OCI-LY1 (cell line): ENCODE measurements around the gene MINDY4.

Experiments used
- H2AFZ ChIP-seq: fragments of 200-600 bp; sonication (generic), shearing (Covaris generic); 2 replicates; pipeline ENCODE4 v1.6.0; 2014; ENCODE audit warnings: antibody characterized with exemption, mild to moderate bottlenecking, low read length
- H3F3A ChIP-seq: fragments of 200-600 bp; sonication (generic), shearing (Covaris generic); 2 replicates; pipeline ENCODE4 v1.6.0; 2014; ENCODE audit warnings: mild to moderate bottlenecking, antibody characterized with exemption, low read length, moderate library complexity; ENCODE audit not compliant: insufficient read depth
- H3K27ac ChIP-seq: fragments of 200-600 bp; sonication (generic); 2 replicates; pipeline ENCODE4 v1.5.1; 2014; ENCODE audit warnings: low read length, mixed run types, mild to moderate bottlenecking, low read depth; ENCODE audit not compliant: poor library complexity, severe bottlenecking
- H3K27me3 ChIP-seq: fragments of 200-600 bp; sonication (generic); 2 replicates; pipeline ENCODE4 v1.6.0; 2014; ENCODE audit warnings: antibody characterized with exemption, mild to moderate bottlenecking, low read length, moderate library complexity; ENCODE audit not compliant: insufficient read depth
- H3K36me3 ChIP-seq: fragments of 200-600 bp; sonication (generic); 2 replicates; pipeline ENCODE4 v1.6.1; 2014; ENCODE audit warnings: mild to moderate bottlenecking, antibody characterized with exemption, low read length, moderate library complexity, mixed read lengths; ENCODE audit not compliant: insufficient read depth
- H3K4me1 ChIP-seq: fragments of 200-600 bp; sonication (generic); 2 replicates; pipeline ENCODE4 v1.5.1; 2014; ENCODE audit warnings: mild to moderate bottlenecking, low read length, moderate library complexity; ENCODE audit not compliant: insufficient read depth, severe bottlenecking
- H3K4me2 ChIP-seq: fragments of 200-600 bp; sonication (generic), shearing (Covaris generic); 2 replicates; pipeline ENCODE4 v1.6.1; 2014; ENCODE audit warnings: low read length
- H3K4me3 ChIP-seq: fragments of 200-600 bp; sonication (generic); 2 replicates; pipeline ENCODE4 v1.5.1; 2014; ENCODE audit warnings: low read length, low read depth, mild to moderate bottlenecking, mixed read lengths; ENCODE audit not compliant: poor library complexity, severe bottlenecking
- H3K79me2 ChIP-seq: fragments of 200-600 bp; shearing (Covaris generic); 2 replicates; pipeline ENCODE4 v1.6.1; 2016; ENCODE audit warnings: mixed run types, low read length, mixed read lengths; ENCODE audit not compliant: insufficient read depth
- H3K9ac ChIP-seq: fragments of 200-600 bp; sonication (generic), shearing (Covaris generic); 2 replicates; pipeline ENCODE4 v1.6.1; 2014; ENCODE audit warnings: mild to moderate bottlenecking, low read length, mixed read lengths
- H3K9me2 ChIP-seq: fragments of 200-600 bp; sonication (generic), shearing (Covaris generic); 2 replicates; pipeline ENCODE4 v1.6.1; 2014; ENCODE audit warnings: low read depth, mild to moderate bottlenecking, low read length, mixed read lengths
- H3K9me3 ChIP-seq: fragments of 200-600 bp; shearing (Covaris generic); 2 replicates; pipeline ENCODE4 v1.6.1; 2014; ENCODE audit warnings: low read length, mixed read lengths
- H4K20me1 ChIP-seq: fragments of 200-600 bp; sonication (generic), shearing (Covaris generic); 2 replicates; pipeline ENCODE4 v1.6.0; 2016; ENCODE audit warnings: mild to moderate bottlenecking, low read length; ENCODE audit not compliant: insufficient read depth
- EZH2 ChIP-seq: fragments of 200-600 bp; sonication (generic), shearing (Covaris generic); IDR thresholded peaks from 2 replicates; pipeline ENCODE4 v1.8.0; 2017; ENCODE audit warnings: borderline replicate concordance, mixed run types, mild to moderate bottlenecking, antibody characterized with exemption, low read length, moderate library complexity, mixed read lengths
- TF ChIP-seq, protein P1 (sequence below): fragments of 200-600 bp; sonication (generic), shearing (Covaris generic); IDR thresholded peaks from 2 replicates; pipeline ENCODE4 v1.5.1; 2017; ENCODE audit warnings: mild to moderate bottlenecking, antibody characterized with exemption, low read length, moderate library complexity, mixed read lengths

MINDY4 gene

DNA sequence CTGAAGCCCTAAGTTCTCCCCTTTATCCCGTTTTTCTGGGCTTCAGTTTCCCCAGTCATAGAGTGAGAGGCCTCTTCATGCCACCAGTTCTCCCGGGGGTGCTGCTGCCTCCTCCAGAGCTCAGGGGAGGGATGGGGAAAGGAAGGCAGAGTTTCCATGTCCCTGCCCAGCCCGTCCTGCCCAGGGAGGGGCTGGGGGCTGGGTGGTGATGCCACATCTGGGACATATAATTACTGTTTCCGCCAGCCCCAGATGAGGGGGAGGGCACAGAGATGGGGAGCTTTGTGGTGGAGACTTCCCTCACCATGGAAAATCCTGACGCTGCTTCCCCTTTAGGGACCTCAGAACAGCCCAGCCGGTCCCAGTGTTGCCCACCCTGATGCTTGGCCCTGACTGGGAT is 144.5 kb downstream of the MINDY4 start:
- H4K20me1 ChIP-seq: no peaks in the 10 kb centered on the region
- H3K4me2 ChIP-seq: no peak overlapping the region
- H3K9ac ChIP-seq: no peak overlapping the region
- H3K36me3 ChIP-seq: no peaks in the 10 kb centered on the region
- no peak overlapping the region for H3K4me3 ChIP-seq
- no peaks in the 10 kb centered on the region for H3K9me2 ChIP-seq
- no peak for TF ChIP-seq EZH2
- TF ChIP-seq, protein P1, sequence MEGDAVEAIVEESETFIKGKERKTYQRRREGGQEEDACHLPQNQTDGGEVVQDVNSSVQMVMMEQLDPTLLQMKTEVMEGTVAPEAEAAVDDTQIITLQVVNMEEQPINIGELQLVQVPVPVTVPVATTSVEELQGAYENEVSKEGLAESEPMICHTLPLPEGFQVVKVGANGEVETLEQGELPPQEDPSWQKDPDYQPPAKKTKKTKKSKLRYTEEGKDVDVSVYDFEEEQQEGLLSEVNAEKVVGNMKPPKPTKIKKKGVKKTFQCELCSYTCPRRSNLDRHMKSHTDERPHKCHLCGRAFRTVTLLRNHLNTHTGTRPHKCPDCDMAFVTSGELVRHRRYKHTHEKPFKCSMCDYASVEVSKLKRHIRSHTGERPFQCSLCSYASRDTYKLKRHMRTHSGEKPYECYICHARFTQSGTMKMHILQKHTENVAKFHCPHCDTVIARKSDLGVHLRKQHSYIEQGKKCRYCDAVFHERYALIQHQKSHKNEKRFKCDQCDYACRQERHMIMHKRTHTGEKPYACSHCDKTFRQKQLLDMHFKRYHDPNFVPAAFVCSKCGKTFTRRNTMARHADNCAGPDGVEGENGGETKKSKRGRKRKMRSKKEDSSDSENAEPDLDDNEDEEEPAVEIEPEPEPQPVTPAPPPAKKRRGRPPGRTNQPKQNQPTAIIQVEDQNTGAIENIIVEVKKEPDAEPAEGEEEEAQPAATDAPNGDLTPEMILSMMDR: no peak
- no peak overlapping the region for H2AFZ ChIP-seq
- peaks cover 4% of the 10 kb centered on the region; the same call in 1 of the 2 replicates for H3K27me3 ChIP-seq
- H3K27ac ChIP-seq: no peak overlapping the region
- H3F3A ChIP-seq: no peaks in the 10 kb centered on the region
- H3K79me2 ChIP-seq: no peaks in the 10 kb centered on the region
- no peaks in the 10 kb centered on the region for H3K4me1 ChIP-seq
- H3K9me3 ChIP-seq: no peaks in the 10 kb centered on the region

DNA sequence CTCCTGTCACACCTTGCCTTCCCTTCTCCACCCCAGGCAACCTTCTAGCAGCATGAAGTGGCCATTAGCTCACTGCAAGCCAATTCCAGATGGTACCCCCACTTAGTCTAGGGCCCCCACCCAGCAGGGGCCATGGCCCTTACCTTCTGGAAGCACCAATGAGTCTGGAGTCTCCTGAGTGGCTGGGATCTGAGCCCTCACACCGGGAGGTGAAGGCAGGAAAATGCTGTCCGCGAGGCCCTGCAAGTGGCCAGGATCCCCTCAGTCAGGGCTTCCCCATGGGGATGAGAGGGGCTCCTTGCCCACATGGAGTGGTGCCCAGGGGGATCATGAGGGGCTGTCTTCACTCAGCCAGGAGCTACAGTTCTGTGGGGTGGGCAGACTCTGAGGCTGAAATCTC is 145.0 kb downstream of the MINDY4 start:
- Histone ChIP-seq H3K9me3 (no peaks in the 10 kb centered on the region), H3K27me3 (peaks cover 4% of the 10 kb centered on the region; the same call in 1 of the 2 replicates), H3K4me2 (no peak overlapping the region), H3K9ac (no peak overlapping the region), H3F3A (no peaks in the 10 kb centered on the region), H2AFZ (no peak overlapping the region), H3K27ac (no peak overlapping the region), H3K4me1 (no peaks in the 10 kb centered on the region), H3K79me2 (no peaks in the 10 kb centered on the region), H3K4me3 (no peak overlapping the region), H4K20me1 (no peaks in the 10 kb centered on the region), H3K9me2 (no peaks in the 10 kb centered on the region), H3K36me3 (no peaks in the 10 kb centered on the region)
- no peak for TF ChIP-seq EZH2
- TF ChIP-seq, protein P1: no peak

DNA sequence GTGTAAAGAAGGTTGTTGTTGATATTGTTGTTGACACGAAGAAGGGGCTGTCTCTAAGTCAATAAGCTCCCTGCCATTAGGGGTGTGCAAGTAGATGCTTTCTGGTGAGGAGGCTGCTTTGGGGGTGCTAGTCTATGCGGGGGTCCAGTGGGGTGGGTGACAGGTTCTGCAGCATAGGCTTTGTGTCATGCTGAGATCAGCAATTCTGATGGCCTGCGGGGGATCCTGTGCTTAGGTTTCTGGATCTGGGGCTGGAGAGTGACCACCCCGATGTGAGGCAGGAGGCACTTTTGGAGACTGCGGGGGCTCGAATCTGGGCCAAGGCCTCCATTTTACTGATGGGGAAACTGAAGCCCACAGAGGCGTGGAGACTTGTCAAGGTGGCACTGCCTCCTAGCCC is 145.6 kb downstream of the MINDY4 start:
- H3K4me3 ChIP-seq: no peak overlapping the region
- H3F3A ChIP-seq: no peaks in the 10 kb centered on the region
- H3K27me3 ChIP-seq: peaks cover 6% of the 10 kb centered on the region; the same call in 1 of the 2 replicates
- H3K27ac ChIP-seq: no peak overlapping the region
- no peak overlapping the region for H2AFZ ChIP-seq
- no peaks in the 10 kb centered on the region for H3K4me1 ChIP-seq
- H3K4me2 ChIP-seq: no peak overlapping the region
- H4K20me1 ChIP-seq: no peaks in the 10 kb centered on the region
- H3K9me2 ChIP-seq: no peaks in the 10 kb centered on the region
- TF ChIP-seq, protein P1: no peak
- TF ChIP-seq EZH2: no peak
- H3K9ac ChIP-seq: no peak overlapping the region
- no peaks in the 10 kb centered on the region for H3K9me3 ChIP-seq
- no peaks in the 10 kb centered on the region for H3K79me2 ChIP-seq
- no peaks in the 10 kb centered on the region for H3K36me3 ChIP-seq
